Measurements from ENCODE around the gene TSHZ3. TPM values are rescaled to one million over a fixed set of nuclear protein-coding genes. Genes with fewer than 3 reads are reported as not detected.

The TSHZ3 gene
- total and polyA plus RNA-seq, 4 donors, result 1.9 to 12.9 (median 7.0) TPM

GRCh38 chr19:31318790-31319425 is 30.3 kb downstream of the TSHZ3 start:
- no peak for TF ChIP-seq CTCF (IDR thresholded peaks at IDR 0.05; ENCODE audit: control extremely low read depth, extremely low read depth)
- peaks cover 0 to 8% (median 4%) of the 10 kb centered on the region in 4 donors for H3K36me3 ChIP-seq (ENCODE audit: control insufficient read depth in 4 of 4, insufficient read depth in 4 of 4, low read length in 4 of 4)
- no peaks in the 10 kb centered on the region for H3K9me3 ChIP-seq (ENCODE audit: control insufficient read depth in 4 of 4, insufficient read depth in 3 of 4, low read length in 3 of 4)
- peaks cover 0 to 14% (median 0%) of the 10 kb centered on the region in 3 donors for H3K27me3 ChIP-seq (ENCODE audit: control insufficient read depth in 3 of 3, insufficient read depth in 3 of 3, low read length in 2 of 3)
- no peak overlapping the region for H3K4me3 ChIP-seq
- DNase-seq, result no peak
- no peak overlapping the region for H3K27ac ChIP-seq (ENCODE audit: low read depth in 1 of 2, low read length in 1 of 2)
- WGBS, 2 donors, result 55 to 63% methylated on average over 6 of the region's 6 CpGs
- H3K4me1 ChIP-seq (ENCODE audit: control insufficient read depth in 5 of 5, insufficient read depth in 5 of 5, low read length in 5 of 5), result peaks cover 0 to 43% (median 6%) of the 10 kb centered on the region in 5 donors
- no peak overlapping the region for H3K9ac ChIP-seq (ENCODE audit: insufficient read depth in 1 of 2, low read length in 2 of 2)
- ATAC-seq (ENCODE audit: insufficient read depth, low FRiP score), result no peak

- Histone ChIP-seq H3K9ac (ENCODE audit: insufficient read depth in 1 of 2, low read length in 2 of 2) (no peak overlapping the region), H3K9me3 (ENCODE audit: control insufficient read depth in 4 of 4, insufficient read depth in 3 of 4, low read length in 3 of 4) (no peaks in the 10 kb centered on the region), H3K4me1 (ENCODE audit: control insufficient read depth in 5 of 5, insufficient read depth in 5 of 5, low read length in 5 of 5) (peaks cover 0 to 40% (median 0%) of the 10 kb centered on the region in 5 donors), H3K27me3 (ENCODE audit: control insufficient read depth in 3 of 3, insufficient read depth in 3 of 3, low read length in 2 of 3) (peaks cover 0 to 14% (median 0%) of the 10 kb centered on the region in 3 donors), H3K36me3 (ENCODE audit: control insufficient read depth in 4 of 4, insufficient read depth in 4 of 4, low read length in 4 of 4) (peaks cover 0 to 12% (median 4%) of the 10 kb centered on the region in 4 donors), H3K27ac (ENCODE audit: low read depth in 1 of 2, low read length in 1 of 2) (no peak overlapping the region), H3K4me3 (no peak overlapping the region)
- ATAC-seq (ENCODE audit: insufficient read depth, low FRiP score) (no peak), DNase-seq (no peak)
- WGBS, 2 donors, result 58 to 72% methylated on average over 11 of the region's 11 CpGs
- no peak for TF ChIP-seq CTCF (IDR thresholded peaks at IDR 0.05; ENCODE audit: control extremely low read depth, extremely low read depth)
Observed at GRCh38 chr19:31317570-31317969, 31.7 kb downstream of the TSHZ3 start.

GRCh38 chr19:31317093-31317492 is 32.1 kb downstream of the TSHZ3 start:
- peaks cover 0 to 40% (median 0%) of the 10 kb centered on the region in 5 donors for H3K4me1 ChIP-seq (ENCODE audit: control insufficient read depth in 5 of 5, insufficient read depth in 5 of 5, low read length in 5 of 5)
- ATAC-seq (ENCODE audit: insufficient read depth, low FRiP score) (no peak), DNase-seq (no peak)
- peaks cover 0 to 16% (median 0%) of the 10 kb centered on the region in 3 donors for H3K27me3 ChIP-seq (ENCODE audit: control insufficient read depth in 3 of 3, insufficient read depth in 3 of 3, low read length in 2 of 3)
- 62 to 65% methylated on average over 6 of the region's 6 CpGs for WGBS, 2 donors
- peak overlapping the region in 1 of 2 donors; percentile 30 for H3K27ac ChIP-seq (ENCODE audit: low read depth in 1 of 2, low read length in 1 of 2)
- peaks cover 0 to 12% (median 4%) of the 10 kb centered on the region in 4 donors for H3K36me3 ChIP-seq (ENCODE audit: control insufficient read depth in 4 of 4, insufficient read depth in 4 of 4, low read length in 4 of 4)
- no peak overlapping the region for H3K4me3 ChIP-seq
- no peaks in the 10 kb centered on the region for H3K9me3 ChIP-seq (ENCODE audit: control insufficient read depth in 4 of 4, insufficient read depth in 3 of 4, low read length in 3 of 4)
- H3K9ac ChIP-seq (ENCODE audit: insufficient read depth in 1 of 2, low read length in 2 of 2), result no peak overlapping the region
- TF ChIP-seq CTCF (IDR thresholded peaks at IDR 0.05; ENCODE audit: control extremely low read depth, extremely low read depth), result no peak

Measured in lung (tissue), 12 donors.